GM13976 (cell line): ENCODE measurements around the gene KLK10.
A peak's percentile ranks its signal among the peaks of the same experiment; 100 is the strongest.

Experiments
- DNase-seq: peaks from one replicate; pipeline ENCODE4 v3.0.0; 2012; ENCODE audit warnings: low spot score
- CTCF ChIP-seq: IDR thresholded peaks from 2 replicates; pipeline ENCODE4 v1.5.1; 2012; ENCODE audit warnings: borderline replicate concordance, mild to moderate bottlenecking; ENCODE audit not compliant: insufficient read depth; ENCODE audit errors: extremely low read depth, missing control alignments, control extremely low read depth
- in situ Hi-C: fragments of 300-500 bp; cut with MboI; formaldehyde crosslinking; loops from one replicate; pipeline ENCODE4 v1.12.0; 2022; ENCODE audit warnings: low sequenced_read_pairs, mixed read lengths, inconsistent platforms; ENCODE audit not compliant: unreplicated experiment

The KLK10 gene

GRCh38 chr19:51019544-51019925 lies at the start of gene KLK10:
TSS of gene KLK10 (minus strand) at chr19:51019709. CDS start at chr19:51019130, 579 bp downstream.
- in situ Hi-C loops, result no loop called here
- no peak for TF ChIP-seq CTCF
- no peak for DNase-seq

- in situ Hi-C loops, result no loop called here
- no peak for DNase-seq
- TF ChIP-seq CTCF, result no peak
Observed at GRCh38 chr19:51066393-51067186, 47.1 kb upstream of the KLK10 start.

GRCh38 chr19:51065221-51065960 lies 45.9 kb upstream of the KLK10 start:
- DNase-seq, result no peak
- no peak for TF ChIP-seq CTCF
- in situ Hi-C loops, result no loop called here

- no peak for TF ChIP-seq CTCF
- DNase-seq, result peak; percentile 59
- in situ Hi-C loops, result no loop called here
Observed at GRCh38 chr19:51064534-51065220, 45.2 kb upstream of the KLK10 start, which contains the start of gene KLK13. TSS of gene KLK13 (minus strand) at chr19:51065092. CDS start at chr19:51065067, 25 bp downstream.

- in situ Hi-C loops, result no loop called here
- no peak for DNase-seq
- no peak for TF ChIP-seq CTCF
Observed at GRCh38 chr19:51063664-51064063, 44.2 kb upstream of the KLK10 start.

GRCh38 chr19:51060973-51061372 lies 41.5 kb upstream of the KLK10 start:
- in situ Hi-C loops, result no loop called here
- DNase-seq, result no peak
- no peak for TF ChIP-seq CTCF
